AG10803 (cell line): ENCODE measurements around the gene CELA2A.
"Not testable (repeated sequence)": the region's sequence is repeated elsewhere in the genome, so short reads cannot be mapped to it uniquely, and the experiment has no call there.

Source experiments
- DNase-seq: peaks from one replicate; pipeline ENCODE4 v3.0.0; 2010; ENCODE audit warnings: low read depth
- H3K4me3 ChIP-seq: 2 replicates; pipeline ENCODE4 v1.5.1; 2011; ENCODE audit warnings: mild to moderate bottlenecking, low read length, control low read depth
- TF ChIP-seq, protein P1 (sequence below): conservative IDR thresholded peaks from 2 replicates; pipeline ENCODE4 v1.5.1; 2011; ENCODE audit warnings: mild to moderate bottlenecking, low read length, control low read depth, inconsistent platforms

CELA2A gene

DNA sequence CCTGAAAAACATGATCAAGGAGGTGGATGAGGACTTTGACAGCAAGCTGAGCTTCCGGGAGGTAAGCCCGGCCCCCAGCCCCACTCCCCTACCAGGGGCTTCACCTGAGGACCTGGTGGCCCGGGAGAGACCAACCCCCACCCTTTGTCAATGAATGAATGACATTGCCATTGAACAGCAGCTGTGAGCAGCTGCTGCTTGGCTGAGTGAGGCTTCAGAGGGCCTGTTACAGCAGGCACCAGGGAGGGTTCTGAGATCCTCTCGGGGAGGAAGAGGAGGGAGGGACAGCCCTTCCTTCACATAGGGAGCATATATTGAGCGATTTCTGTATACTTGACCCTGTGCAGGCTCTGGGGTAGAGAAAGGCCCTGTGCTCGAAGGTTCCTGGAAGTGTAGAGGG, 30.6 kb upstream of the CELA2A start:
- H3K4me3 ChIP-seq, result no peak overlapping the region
- TF ChIP-seq, protein P1, sequence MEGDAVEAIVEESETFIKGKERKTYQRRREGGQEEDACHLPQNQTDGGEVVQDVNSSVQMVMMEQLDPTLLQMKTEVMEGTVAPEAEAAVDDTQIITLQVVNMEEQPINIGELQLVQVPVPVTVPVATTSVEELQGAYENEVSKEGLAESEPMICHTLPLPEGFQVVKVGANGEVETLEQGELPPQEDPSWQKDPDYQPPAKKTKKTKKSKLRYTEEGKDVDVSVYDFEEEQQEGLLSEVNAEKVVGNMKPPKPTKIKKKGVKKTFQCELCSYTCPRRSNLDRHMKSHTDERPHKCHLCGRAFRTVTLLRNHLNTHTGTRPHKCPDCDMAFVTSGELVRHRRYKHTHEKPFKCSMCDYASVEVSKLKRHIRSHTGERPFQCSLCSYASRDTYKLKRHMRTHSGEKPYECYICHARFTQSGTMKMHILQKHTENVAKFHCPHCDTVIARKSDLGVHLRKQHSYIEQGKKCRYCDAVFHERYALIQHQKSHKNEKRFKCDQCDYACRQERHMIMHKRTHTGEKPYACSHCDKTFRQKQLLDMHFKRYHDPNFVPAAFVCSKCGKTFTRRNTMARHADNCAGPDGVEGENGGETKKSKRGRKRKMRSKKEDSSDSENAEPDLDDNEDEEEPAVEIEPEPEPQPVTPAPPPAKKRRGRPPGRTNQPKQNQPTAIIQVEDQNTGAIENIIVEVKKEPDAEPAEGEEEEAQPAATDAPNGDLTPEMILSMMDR, result no peak
- no peak for DNase-seq

DNA sequence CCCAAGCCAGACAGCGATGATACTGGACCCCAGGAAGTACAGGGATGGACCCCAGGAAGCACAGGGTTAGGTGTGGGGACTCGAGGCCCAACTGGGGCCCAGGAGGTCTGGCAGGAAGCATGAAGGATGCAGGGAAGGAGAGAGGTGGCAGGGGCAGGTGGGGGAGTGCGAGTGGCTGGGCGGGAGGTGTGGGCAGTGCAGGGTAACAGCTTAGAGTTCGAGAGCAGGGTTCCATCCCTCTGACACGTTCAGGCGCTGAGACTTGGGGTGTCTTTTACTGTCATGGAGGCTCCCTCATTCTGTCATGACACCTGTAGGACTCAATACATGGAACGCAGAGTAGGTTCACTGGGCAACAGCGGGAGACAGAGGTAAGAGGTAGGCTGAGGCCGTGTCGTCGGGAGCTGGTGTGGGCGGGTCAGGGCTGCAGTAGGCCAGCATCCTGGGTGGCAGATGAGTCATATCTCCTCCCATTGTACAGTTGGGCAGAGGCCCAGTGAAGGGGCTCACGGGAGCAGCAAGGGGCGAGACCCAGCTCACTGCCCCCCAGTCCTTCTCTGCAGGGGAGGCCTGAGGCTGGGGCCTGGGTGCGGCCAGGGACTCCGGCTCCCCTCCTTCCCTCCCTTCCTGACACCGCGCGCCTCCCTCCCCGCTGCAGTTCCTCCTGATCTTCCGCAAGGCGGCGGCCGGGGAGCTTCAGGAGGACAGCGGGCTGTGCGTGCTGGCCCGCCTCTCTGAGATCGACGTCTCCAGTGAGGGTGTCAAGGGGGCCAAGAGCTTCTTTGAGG, 29.8 kb upstream of the CELA2A start:
- no peak for DNase-seq
- no peak overlapping the region for H3K4me3 ChIP-seq
- TF ChIP-seq, protein P1, result no peak

DNA sequence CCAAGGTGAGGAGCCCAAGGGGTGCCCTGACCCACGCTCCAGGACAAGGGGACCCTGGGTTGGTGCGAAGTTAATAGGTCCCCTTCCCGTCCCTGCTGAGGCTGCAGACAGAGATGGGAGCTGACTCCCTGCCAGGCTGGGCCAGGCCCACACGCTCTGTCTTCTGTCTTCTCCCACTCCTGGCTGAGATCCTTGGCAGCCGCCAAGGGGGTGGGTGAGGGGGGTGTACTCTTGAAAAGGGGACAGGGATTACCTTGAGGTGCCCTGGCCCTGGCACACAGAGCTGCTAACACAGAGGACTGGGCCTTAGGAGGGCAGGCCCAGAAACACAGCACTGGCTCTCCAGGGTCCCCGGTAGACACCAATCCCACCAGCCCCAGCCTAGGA, 29.3 kb upstream of the CELA2A start:
- no peak for DNase-seq
- no peak overlapping the region for H3K4me3 ChIP-seq
- TF ChIP-seq, protein P1, result no peak

DNA sequence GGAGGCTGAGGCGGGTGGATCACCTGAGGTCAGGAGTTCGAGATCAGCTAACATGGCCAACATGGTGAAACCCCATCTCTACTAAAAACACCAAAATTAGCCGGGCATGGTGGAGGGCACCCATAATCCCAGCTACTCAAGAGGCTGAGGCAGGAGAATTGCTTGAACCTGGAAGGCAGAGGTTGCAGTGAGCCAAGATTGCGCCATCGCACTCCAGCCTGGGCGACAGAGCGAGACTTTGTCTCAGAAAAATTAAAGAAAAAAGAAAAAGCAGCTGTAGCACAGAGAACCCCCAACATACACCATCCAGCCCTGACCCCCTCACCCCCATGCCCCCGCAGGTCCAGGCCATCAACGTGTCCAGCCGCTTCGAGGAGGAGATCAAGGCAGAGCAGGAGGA, 28.3 kb upstream of the CELA2A start:
- DNase-seq, H3K4me3 ChIP-seq: not testable (repeated sequence)

DNA sequence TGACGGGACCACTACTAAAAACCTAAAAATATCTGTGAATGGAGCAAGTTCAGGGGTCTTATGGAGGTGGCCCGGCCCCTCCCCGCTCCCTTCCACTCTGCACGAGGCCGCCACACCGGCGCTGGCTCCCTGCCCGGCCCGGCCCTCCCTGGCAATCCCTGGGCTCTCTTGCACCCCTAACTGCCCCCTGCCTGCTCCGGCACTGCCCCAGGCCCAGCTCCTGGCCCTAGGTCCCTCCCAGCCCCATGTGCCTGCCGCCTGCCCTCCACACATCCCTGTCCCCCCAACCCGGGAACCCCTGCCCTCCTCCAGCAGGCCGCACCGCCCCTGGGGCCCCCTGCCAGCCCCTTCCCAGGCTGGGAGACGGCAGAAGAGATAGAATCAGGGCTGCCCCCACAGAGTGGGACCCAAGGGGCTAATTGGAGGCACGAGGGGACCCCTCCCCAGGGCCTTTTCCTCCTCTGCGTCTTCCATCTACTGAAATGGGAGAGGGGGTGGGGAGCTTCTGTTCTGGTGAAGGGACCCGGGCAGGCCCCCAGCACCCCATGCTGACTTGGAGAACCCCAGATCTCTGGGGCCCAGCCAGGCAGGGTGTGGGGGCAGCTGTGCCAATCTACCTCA, 27.6 kb upstream of the CELA2A start:
- no peak for DNase-seq
- TF ChIP-seq, protein P1, result no peak

DNA sequence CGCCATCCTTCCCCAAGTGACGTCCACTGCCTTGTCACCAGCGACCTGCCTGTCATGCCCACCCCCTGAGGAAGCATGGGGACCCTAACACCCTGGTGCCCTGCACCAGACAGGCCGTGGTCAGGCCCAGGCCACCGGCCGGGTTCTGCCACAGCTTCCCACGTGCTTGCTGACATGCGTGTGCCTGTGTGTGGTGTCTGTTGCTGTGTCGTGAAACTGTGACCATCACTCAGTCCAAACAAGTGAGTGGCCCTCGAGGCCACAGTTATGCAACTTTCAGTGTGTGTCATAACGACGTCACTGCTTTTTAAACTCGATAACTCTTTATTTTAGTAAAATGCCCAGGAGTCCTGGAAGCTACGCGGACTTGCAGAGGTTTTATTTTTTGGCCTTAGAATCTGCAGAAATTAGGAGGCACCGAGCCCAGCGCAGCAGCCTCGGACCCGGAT, 26.8 kb upstream of the CELA2A start:
- TF ChIP-seq, protein P1, result no peak
- H3K4me3 ChIP-seq, result no peak overlapping the region
- DNase-seq, result peak; percentile 37

More for the DNA sequence above, 27.6 kb upstream of the CELA2A start:
- no peak overlapping the region for H3K4me3 ChIP-seq

DNA sequence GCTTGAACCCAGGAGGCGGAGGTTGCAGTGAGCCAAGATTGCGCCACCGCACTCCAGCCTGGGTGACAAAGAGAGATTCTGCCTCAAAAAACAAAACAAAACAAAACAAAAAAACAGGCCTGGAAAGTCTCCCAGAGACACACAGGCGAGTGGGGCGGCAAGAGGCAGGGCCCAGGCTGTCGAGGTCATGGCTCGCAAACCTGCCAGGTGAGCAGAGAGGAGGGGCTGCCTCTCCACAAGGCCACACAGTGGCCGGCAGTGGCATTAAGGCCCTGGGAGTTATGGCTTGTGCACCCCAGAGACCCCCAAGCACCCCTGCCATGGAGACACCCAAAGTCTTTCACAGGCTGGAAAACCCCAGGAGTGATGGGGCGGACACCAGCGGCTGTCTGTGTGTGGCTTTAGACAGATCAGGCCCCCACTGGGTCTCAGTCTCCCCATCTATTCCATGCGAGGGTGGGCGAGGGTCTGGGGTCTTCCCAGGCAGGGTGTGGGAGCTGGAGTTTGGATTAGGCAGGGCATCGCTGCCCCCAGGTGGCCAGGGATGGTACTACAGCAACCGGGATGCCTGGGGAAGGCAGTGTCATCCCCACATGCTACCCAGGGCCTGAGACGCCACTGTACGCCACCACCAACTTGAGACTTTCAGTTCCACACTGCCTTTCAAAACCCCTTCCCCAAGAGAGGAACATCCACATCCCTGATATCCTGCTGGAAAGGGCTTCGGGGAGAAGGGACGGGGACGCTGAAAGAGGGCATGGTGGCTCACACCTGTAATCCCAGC, 25.6 kb upstream of the CELA2A start:
- DNase-seq, result peak; percentile 25
- TF ChIP-seq, protein P1, result peak; percentile 92
- no peak overlapping the region for H3K4me3 ChIP-seq
